Neuronal stem cell (in vitro differentiated cells): ENCODE results near the gene KDM3A.

Source experiments
- DNase-seq: peaks from one replicate; pipeline ENCODE4 v3.0.0-alpha.2; 2013; ENCODE audit warnings: low spot score
- H2AFZ ChIP-seq: one replicate; pipeline ENCODE4 v1.6.1; 2013; ENCODE audit warnings: mild to moderate bottlenecking, low read length, inconsistent platforms
- H2AK5ac ChIP-seq: 2 replicates; pipeline ENCODE4 v1.6.1; 2013; ENCODE audit warnings: low read depth, mild to moderate bottlenecking, inconsistent platforms, low read length, moderate library complexity, mixed read lengths
- H2BK120ac ChIP-seq: 2 replicates; pipeline ENCODE4 v1.6.1; 2013; ENCODE audit warnings: low read depth, mild to moderate bottlenecking, inconsistent platforms, low read length, moderate library complexity, mixed read lengths
- H2BK12ac ChIP-seq: one replicate; pipeline ENCODE4 v1.6.1; 2013; ENCODE audit warnings: low read length, inconsistent platforms
- H2BK15ac ChIP-seq: 2 replicates; pipeline ENCODE4 v1.6.1; 2013; ENCODE audit warnings: mild to moderate bottlenecking, low read length, inconsistent platforms, mixed read lengths
- H2BK5ac ChIP-seq: one replicate; pipeline ENCODE4 v1.6.1; 2013; ENCODE audit warnings: inconsistent platforms, mild to moderate bottlenecking, low read length, moderate library complexity
- H3K14ac ChIP-seq: one replicate; pipeline ENCODE4 v1.6.1; 2013; ENCODE audit warnings: low read length, inconsistent platforms
- H3K18ac ChIP-seq: 2 replicates; pipeline ENCODE4 v1.6.1; 2013; ENCODE audit warnings: low read length, inconsistent platforms
- H3K23ac ChIP-seq: 2 replicates; pipeline ENCODE4 v1.6.1; 2013; ENCODE audit warnings: low read depth, mild to moderate bottlenecking, mixed read lengths, low read length, inconsistent platforms; ENCODE audit not compliant: poor library complexity
- H3K27ac ChIP-seq: replicated peaks from 3 replicates; pipeline ENCODE4 v1.5.1; 2013; ENCODE audit warnings: low read length, inconsistent platforms
- H3K27me3 ChIP-seq, 3 experiments: 2 replicates each; pipeline ENCODE4 v1.6.1; 2013; ENCODE audit warnings: low read length in 3 of 3, mild to moderate bottlenecking in 2 of 3, inconsistent platforms in 1 of 3, low read depth in 1 of 3, mixed read lengths in 1 of 3, moderate library complexity in 1 of 3; ENCODE audit not compliant: control insufficient read depth in 3 of 3, insufficient read depth in 3 of 3
- H3K36me3 ChIP-seq, 2 donors: replicated peaks in 1 of 2; 2 replicates each; pipeline ENCODE4 v1.6.1; 2013; ENCODE audit warnings: low read length in 2 of 2; ENCODE audit not compliant: control insufficient read depth in 2 of 2, insufficient read depth in 2 of 2
- H3K4ac ChIP-seq: 2 replicates; pipeline ENCODE4 v1.6.1; 2013; ENCODE audit warnings: inconsistent platforms, mild to moderate bottlenecking, low read length, moderate library complexity
- H3K4me1 ChIP-seq, 2 donors: 1 replicate in 1 of 2; 2 replicates in 1 of 2; pipeline ENCODE4 v1.6.1; 2013; ENCODE audit warnings: low read length in 2 of 2, low read depth in 1 of 2; ENCODE audit not compliant: control insufficient read depth in 2 of 2, insufficient read depth in 1 of 2
- H3K4me2 ChIP-seq: one replicate; pipeline ENCODE4 v1.6.1; 2013; ENCODE audit warnings: mild to moderate bottlenecking, low read length, inconsistent platforms; ENCODE audit not compliant: insufficient read depth, poor library complexity, severe bottlenecking
- H3K4me3 ChIP-seq, 2 donors: 2 replicates each; pipeline ENCODE4 v1.5.1; 2013; ENCODE audit warnings: low read length in 2 of 2, mild to moderate bottlenecking in 2 of 2, inconsistent platforms in 1 of 2, moderate library complexity in 1 of 2
- H3K79me1 ChIP-seq: one replicate; pipeline ENCODE4 v1.6.1; 2013; ENCODE audit warnings: low read depth, mild to moderate bottlenecking, inconsistent platforms, low read length, moderate library complexity
- H3K9ac ChIP-seq: one replicate; pipeline ENCODE4 v1.6.1; 2013; ENCODE audit warnings: mild to moderate bottlenecking, low read depth, low read length, inconsistent platforms; ENCODE audit not compliant: poor library complexity
- H3K9me3 ChIP-seq, 2 donors: replicated peaks in 1 of 2; 2 replicates each; pipeline versions ENCODE3 to v1.6.1; 2013; ENCODE audit warnings: low read length in 2 of 2, mild to moderate bottlenecking in 2 of 2, inconsistent platforms in 1 of 2, low read depth in 1 of 2, mixed read lengths in 1 of 2, moderate library complexity in 1 of 2; ENCODE audit not compliant: control insufficient read depth in 2 of 2, insufficient read depth in 1 of 2
- H4K8ac ChIP-seq: one replicate; pipeline ENCODE4 v1.6.1; 2013; ENCODE audit warnings: low read depth, mild to moderate bottlenecking, inconsistent platforms, low read length, moderate library complexity
- H4K91ac ChIP-seq: one replicate; pipeline ENCODE4 v1.6.1; 2013; ENCODE audit warnings: low read length, low read depth, mild to moderate bottlenecking, inconsistent platforms; ENCODE audit not compliant: poor library complexity
- WGBS, 2 donors: extraction: QIAGEN DNeasy Blood & Tissue Kit; methylation state at CpG; one replicate each; pipeline ENCODE4 v1.1.7; 2013; ENCODE audit warnings: missing lambda C conversion rate in 2 of 2, mixed read lengths in 1 of 2; ENCODE audit not compliant: insufficient read length in 2 of 2, insufficient replicate concordance in 1 of 2; ENCODE audit errors: extremely low coverage in 2 of 2; 5-methylcytosine and 5-hydroxymethylcytosine counted together

KDM3A gene

DNA sequence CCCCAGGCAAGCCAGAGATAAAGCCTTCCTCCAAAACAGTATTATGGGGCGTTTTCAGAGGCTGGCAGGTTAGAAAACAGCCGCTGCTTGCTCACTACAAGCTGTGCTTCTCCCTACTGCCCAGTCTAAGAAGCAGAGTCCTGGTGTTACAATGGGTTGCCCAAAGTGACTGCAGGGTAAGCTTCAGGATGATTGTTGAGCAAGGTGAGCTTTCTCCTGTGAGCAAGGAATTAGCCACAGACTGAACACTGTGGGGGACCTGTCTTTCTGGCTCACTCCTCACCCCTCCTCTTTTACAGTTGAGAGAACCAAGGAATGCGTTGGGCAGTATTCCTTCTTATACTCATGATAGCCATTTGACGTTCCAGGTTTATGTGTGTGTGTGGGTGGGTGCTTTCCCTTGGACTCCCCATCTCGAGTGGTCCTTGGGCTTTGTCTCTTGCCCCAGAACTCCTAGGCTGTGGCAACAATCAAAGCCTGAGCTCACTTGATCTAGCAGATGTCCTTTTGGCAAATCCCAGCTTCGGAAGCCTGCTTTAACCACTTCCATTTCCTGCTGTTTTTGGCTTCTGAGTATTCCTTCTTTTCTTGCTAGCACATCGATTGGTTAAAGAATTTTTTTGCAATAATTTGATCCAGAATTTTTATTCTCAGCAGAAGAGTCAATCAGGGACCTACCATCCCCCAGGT is 47.5 kb downstream of the KDM3A start:
- Histone ChIP-seq H3K18ac (no peak overlapping the region), H3K4me2 (no peak overlapping the region), H2BK12ac (no peak overlapping the region), H3K23ac (no peak overlapping the region), H3K36me3 (peaks cover 40 to 100% of the 10 kb centered on the region in 2 donors), H4K8ac (no peak overlapping the region), H2BK120ac (no peak overlapping the region), H3K9me3 (peaks cover 0 to 2% of the 10 kb centered on the region in 2 donors), H3K79me1 (no peaks in the 10 kb centered on the region), H3K4ac (no peak overlapping the region), H2BK15ac (no peak overlapping the region), H3K27me3 (no peaks in the 10 kb centered on the region), H2AK5ac (no peak overlapping the region), H2AFZ (no peak overlapping the region), H3K9ac (no peak overlapping the region), H3K4me1 (no peaks in the 10 kb centered on the region), H3K4me3 (no peak overlapping the region), H3K14ac (no peak overlapping the region), H2BK5ac (no peak overlapping the region), H3K27ac (no peak overlapping the region), H4K91ac (no peak overlapping the region)
- WGBS, 2 donors: no CpG with 5 or more reads among the region's 7 CpGs
- DNase-seq: no peak

DNA sequence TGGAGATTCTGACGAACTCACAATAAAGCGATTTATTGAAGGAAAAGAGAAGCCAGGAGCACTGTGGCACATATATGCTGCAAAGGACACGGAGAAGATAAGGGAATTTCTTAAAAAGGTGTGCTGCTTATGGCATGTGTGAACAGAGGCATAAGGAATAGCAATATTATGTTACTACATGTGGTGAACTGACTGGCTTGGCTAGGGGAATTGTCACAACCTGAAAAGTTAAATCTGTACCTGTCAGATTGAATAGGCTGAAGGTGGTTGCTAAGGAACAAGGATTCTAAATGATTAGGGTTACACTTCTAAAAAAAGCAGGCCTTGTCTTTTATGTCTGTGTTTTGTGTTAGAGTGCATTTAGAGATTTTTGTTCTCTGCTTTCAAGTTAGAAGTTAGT is 48.4 kb downstream of the KDM3A start:
- no peak overlapping the region for H2BK120ac ChIP-seq
- no peak overlapping the region for H3K4me3 ChIP-seq
- H4K8ac ChIP-seq: no peak overlapping the region
- no CpG with 5 or more reads among the region's 3 CpGs for WGBS, 2 donors
- H3K4me1 ChIP-seq: no peaks in the 10 kb centered on the region
- H3K9ac ChIP-seq: no peak overlapping the region
- no peak overlapping the region for H2BK15ac ChIP-seq
- H3K23ac ChIP-seq: no peak overlapping the region
- no peak for DNase-seq
- no peak overlapping the region for H3K14ac ChIP-seq
- no peak overlapping the region for H2BK5ac ChIP-seq
- no peak overlapping the region for H2AFZ ChIP-seq
- no peak overlapping the region for H3K27ac ChIP-seq
- H3K36me3 ChIP-seq: peaks cover 34 to 100% of the 10 kb centered on the region in 2 donors
- no peak overlapping the region for H3K18ac ChIP-seq
- no peak overlapping the region for H4K91ac ChIP-seq
- H3K4me2 ChIP-seq: no peak overlapping the region
- H3K4ac ChIP-seq: no peak overlapping the region
- no peaks in the 10 kb centered on the region for H3K79me1 ChIP-seq
- H2AK5ac ChIP-seq: no peak overlapping the region
- no peak overlapping the region for H2BK12ac ChIP-seq
- no peaks in the 10 kb centered on the region for H3K27me3 ChIP-seq
- H3K9me3 ChIP-seq: peaks cover 0 to 9% of the 10 kb centered on the region in 2 donors

GRCh38 chr2:86490245-86490644 is 49.1 kb downstream of the KDM3A start:
- Histone ChIP-seq H3K79me1 (no peaks in the 10 kb centered on the region), H2AFZ (no peak overlapping the region), H3K27ac (no peak overlapping the region), H2BK5ac (no peak overlapping the region), H3K14ac (no peak overlapping the region), H3K18ac (no peak overlapping the region), H3K27me3 (no peaks in the 10 kb centered on the region), H3K4me2 (no peak overlapping the region), H2AK5ac (no peak overlapping the region), H2BK120ac (no peak overlapping the region), H3K4ac (no peak overlapping the region), H3K36me3 (peaks cover 32 to 99% of the 10 kb centered on the region in 2 donors), H3K4me3 (no peak overlapping the region), H3K4me1 (no peaks in the 10 kb centered on the region), H4K8ac (no peak overlapping the region), H3K23ac (no peak overlapping the region), H2BK12ac (no peak overlapping the region), H3K9me3 (peaks cover 2 to 12% of the 10 kb centered on the region in 2 donors), H4K91ac (no peak overlapping the region), H2BK15ac (no peak overlapping the region), H3K9ac (no peak overlapping the region)
- no CpG with 5 or more reads among the region's 4 CpGs for WGBS, 2 donors
- no peak for DNase-seq

GRCh38 chr2:86491088-86491487 is 49.9 kb downstream of the KDM3A start:
- H2BK15ac ChIP-seq: no peak overlapping the region
- no peak overlapping the region for H2BK5ac ChIP-seq
- no peaks in the 10 kb centered on the region for H3K4me1 ChIP-seq
- no peak overlapping the region for H2AFZ ChIP-seq
- H3K9me3 ChIP-seq: peaks cover 2 to 21% of the 10 kb centered on the region in 2 donors
- H3K4ac ChIP-seq: no peak overlapping the region
- no peak overlapping the region for H3K27ac ChIP-seq
- no peak overlapping the region for H3K4me2 ChIP-seq
- H4K8ac ChIP-seq: no peak overlapping the region
- H3K79me1 ChIP-seq: no peaks in the 10 kb centered on the region
- no peak for DNase-seq
- no peak overlapping the region for H2AK5ac ChIP-seq
- no peak overlapping the region for H3K18ac ChIP-seq
- no peak overlapping the region for H2BK120ac ChIP-seq
- H3K9ac ChIP-seq: no peak overlapping the region
- H3K36me3 ChIP-seq: peaks cover 29 to 99% of the 10 kb centered on the region in 2 donors
- no peak overlapping the region for H3K14ac ChIP-seq
- no peak overlapping the region for H4K91ac ChIP-seq
- WGBS, 2 donors: no CpG with 5 or more reads among the region's 4 CpGs
- H3K4me3 ChIP-seq: no peak overlapping the region
- no peaks in the 10 kb centered on the region for H3K27me3 ChIP-seq
- H3K23ac ChIP-seq: no peak overlapping the region
- no peak overlapping the region for H2BK12ac ChIP-seq
